Mesenteric fat pad (tissue), 1 donor: ENCODE results near the gene DMD. TPM values are rescaled to one million over a fixed set of nuclear protein-coding genes. Genes with fewer than 3 reads are reported as not detected.
"Not testable (repeated sequence)": the region's sequence is repeated elsewhere in the genome, so short reads cannot be mapped to it uniquely, and the experiment has no call there.

Experiments
- DNase-seq: peaks from one replicate; pipeline ENCODE4 v3.0.0-alpha.2; 2020; ENCODE audit warnings: low spot score
- total RNA-seq: library from RNA; stranded (reverse); fragmentation: NEBNext Ultra II Directional; extraction: Animal tissue kit (Norgen Biotek cat#: 25700); gene quantifications from one replicate; pipeline ENCODE4 v1.2.1, GENCODE V29; 2021
- donor health status: DM: yes; HTN: yes; CAD: no.

DMD gene
- total RNA-seq, 1 donor from 2014 or later = 45.5 TPM

- no peak for DNase-seq
Observed at GRCh38 chrX:32084757-32085156, 1126.6 kb downstream of the DMD start.

DNA sequence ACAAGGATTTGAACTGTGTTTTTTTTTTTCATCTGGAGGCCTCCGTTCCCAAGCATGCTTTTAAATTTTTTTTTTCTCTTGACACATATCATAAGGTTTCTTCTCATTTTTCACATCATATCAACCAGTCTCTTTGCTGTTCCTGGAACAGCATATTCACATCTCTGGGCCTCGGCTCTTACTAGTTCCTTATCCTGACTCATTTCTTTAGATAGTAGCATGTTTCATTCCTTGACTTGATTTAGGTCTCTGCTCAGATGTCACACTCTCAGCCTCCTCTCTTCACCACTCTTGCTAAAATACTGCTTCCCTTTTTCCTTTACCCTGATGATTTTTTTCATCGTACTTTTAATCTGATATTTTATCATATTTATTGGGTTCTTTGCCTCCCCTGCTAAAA is 1163.1 kb downstream of the DMD start:
- DNase-seq = no peak

- no peak for DNase-seq
Observed at GRCh38 chrX:32045149-32045548, 1166.2 kb downstream of the DMD start.

GRCh38 chrX:32041181-32041580 is 1170.2 kb downstream of the DMD start:
- DNase-seq = no peak

- DNase-seq = no peak
Observed at GRCh38 chrX:32026772-32027171, 1184.6 kb downstream of the DMD start.

- no peak for DNase-seq
Observed at GRCh38 chrX:32024072-32024471, 1187.3 kb downstream of the DMD start.

DNA sequence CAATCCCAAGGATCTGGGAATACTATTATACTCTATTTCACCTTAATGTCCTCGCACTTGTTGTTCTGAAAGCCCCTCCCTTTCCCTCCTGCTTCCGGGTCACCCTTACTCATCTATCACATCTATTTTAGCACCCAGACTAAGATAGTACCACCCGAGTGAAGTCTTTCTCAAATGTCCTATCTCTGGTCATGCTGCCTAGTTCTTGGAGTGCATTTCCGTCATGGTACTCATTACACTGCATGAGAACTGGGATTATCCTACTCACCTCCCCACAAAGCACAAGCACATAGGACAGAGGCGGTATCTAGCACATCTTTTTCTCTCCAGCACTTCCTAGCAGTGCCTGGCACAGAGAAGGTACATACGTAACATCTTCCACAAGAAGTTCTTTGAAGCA is 1195.2 kb downstream of the DMD start:
- DNase-seq = no peak

DNA sequence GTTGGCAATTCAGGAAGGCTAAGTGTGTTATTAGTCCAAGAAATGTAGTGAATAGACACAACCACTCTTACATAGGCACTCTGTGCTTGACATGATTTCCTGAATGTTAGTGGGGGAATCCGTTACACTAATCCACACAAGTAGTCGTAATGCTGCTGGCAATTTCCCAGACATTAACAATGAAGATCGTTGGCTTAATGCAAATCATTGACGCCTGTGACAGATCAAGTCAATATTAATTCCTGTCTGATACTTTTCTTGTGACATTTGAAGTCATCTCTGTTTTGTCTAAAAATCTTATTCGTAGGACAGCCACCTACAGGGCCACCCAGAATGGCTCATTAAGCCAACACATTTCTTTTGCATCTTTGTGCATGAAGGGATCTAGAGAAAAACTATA is 1200.4 kb downstream of the DMD start:
- no peak for DNase-seq

DNA sequence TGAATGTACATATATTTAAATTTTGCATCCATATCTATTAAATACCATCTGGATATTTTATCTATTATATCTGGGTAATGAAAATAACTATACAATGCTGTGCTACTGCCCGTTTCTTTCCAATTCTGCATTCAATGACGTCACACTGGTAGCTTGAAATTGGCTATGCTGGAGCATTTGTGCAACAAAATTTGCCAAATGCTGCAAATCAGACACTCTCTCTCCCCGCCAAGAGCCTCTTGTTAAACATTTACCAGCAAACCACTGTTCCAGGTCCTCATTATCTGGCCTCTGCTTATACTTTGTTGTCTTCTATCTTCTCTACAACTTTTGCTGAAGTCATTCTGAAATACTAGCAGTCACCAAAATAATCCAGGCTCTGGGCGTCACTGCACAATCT is 1201.1 kb downstream of the DMD start:
- no peak for DNase-seq

DNA sequence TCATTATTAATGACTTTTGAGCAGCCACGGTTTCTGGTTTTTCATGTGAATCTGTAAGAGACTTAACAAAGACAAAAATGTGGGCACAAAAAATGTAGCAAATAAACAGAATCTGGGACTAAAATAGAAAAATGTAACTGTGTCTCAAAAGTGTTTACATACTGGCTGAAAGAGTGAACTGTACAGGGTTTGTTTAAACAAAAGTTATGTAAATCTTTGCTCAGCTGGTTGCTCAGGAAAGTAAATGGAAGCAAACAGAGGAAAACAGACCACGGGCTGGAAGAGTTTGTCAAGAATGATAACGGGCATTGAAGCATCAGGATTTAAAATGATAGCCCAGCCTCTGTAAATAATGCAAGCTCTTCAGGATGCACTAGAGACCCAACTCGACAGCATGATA is 1217.7 kb downstream of the DMD start:
- DNase-seq = no peak

DNA sequence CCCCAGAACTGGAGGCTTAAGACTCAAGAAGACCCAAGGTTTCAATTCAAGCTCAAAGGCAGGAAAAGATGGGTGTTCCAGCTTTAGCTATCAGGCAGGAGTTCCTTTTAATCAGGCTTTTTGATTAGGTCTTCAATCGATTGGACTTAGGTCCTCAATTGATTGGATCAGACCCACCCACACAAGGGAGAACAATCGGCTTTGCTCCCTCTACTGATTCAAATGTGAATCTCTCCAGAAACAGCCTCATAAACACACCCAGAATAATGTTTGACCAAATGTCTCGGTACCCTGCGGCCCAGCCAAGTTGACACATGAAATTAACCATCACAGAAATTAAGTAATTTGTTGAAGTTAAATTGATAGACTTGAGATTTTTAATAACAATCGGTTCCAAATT is 1222.4 kb downstream of the DMD start:
- DNase-seq = no peak

GRCh38 chrX:31981546-31982062 is 1229.7 kb downstream of the DMD start:
- no peak for DNase-seq

- no peak for DNase-seq
Observed at GRCh38 chrX:31969714-31970113, 1241.6 kb downstream of the DMD start.

- DNase-seq = no peak
Observed at GRCh38 chrX:31962256-31962655, 1249.1 kb downstream of the DMD start.

GRCh38 chrX:31934842-31935370 is 1276.4 kb downstream of the DMD start:
- no peak for DNase-seq

DNA sequence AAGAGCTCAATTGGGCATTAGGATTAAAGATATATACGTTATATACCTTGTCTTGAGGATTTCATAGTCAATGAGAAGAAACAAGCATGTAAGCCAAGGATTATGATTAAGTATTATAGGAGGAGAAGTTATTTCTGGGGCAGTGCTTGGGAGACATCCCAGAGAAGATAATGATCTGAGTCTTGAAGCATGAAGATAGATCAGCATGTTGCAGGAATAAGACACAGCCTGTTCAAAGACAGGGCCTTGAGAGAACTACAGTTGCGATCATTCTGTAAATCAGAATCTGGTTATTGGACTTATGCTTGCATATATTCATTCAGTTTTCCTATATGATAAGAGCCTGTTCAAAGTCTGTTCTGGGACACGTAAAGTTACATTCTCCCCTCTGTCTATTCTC is 1277.3 kb downstream of the DMD start:
- DNase-seq = no peak

DNA sequence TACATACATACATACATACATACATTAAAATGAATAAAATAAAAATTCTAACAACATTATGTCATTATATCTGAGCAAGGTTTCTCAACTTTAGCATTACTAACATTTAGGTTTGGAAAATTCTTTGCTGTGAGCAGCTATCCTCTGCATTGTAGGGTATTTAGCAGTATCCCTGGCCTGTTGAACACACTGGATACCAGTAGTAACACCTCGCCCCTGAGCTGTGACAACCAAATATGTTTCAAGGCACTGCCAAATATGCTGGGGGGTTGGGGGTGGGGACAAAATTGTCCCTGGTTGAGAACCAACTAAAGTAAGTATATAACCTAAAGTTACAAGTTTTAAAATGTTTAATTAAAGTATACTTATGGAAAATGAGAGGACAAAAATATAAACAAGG is 1278.6 kb downstream of the DMD start:
- DNase-seq = no peak

DNA sequence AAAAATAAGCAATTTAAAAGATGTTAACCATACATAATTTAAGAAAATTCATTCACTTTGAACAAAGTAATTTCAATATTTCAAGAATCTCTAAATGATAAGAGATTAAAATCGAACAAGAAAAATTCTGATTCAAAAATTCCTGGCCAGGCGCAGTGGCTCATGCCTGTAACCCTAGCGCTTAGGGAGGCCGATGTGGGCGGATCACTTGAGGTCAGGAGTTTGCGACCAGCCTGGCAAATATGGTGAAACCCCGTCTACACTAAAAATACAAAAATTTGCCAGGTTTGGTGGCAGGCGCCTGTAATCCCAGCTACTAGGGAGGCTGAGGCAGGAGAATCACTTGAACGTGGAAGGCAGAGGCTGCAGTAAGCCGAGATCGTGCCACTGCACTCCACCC is 1279.0 kb downstream of the DMD start:
- DNase-seq = not testable (repeated sequence)

GRCh38 chrX:31931225-31931624 is 1280.1 kb downstream of the DMD start:
- DNase-seq = no peak

GRCh38 chrX:31929366-31929765 is 1282.0 kb downstream of the DMD start:
- no peak for DNase-seq

- no peak for DNase-seq
Observed at GRCh38 chrX:31921236-31921635, 1290.1 kb downstream of the DMD start.

DNA sequence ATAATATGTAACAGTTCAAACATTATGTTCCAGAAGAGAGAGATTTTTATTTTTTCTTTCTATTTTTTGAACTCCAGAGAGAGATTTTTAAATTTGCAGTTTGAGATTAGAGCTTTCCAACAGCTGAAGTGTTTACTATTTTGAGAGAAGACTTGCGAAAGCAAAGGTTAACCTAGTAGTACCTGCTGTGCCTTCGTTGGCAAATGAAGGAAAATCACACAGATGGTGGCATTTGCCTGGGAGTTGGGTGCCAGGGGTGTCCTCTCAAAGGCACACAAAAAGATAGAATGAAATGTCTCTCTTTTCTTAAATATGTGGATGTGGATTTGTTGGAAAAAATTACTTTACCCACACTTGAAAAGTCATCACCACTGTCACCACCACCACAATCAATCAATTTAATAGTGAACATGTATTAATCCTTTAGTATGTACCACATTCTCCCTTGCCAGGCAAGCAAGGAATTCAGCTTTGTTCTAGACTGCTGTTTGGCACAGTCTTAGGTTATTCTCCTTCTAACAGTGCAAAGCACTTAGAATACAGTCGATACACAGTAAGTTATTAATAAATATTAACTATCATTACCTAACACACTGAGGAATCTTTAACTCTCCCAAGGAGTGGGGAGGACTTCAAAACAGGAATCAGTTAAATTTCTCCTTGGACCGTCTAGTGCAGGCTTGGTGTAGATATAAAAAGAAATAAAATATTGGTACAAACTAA is 1301.3 kb downstream of the DMD start:
- DNase-seq = no peak

GRCh38 chrX:31894152-31894551 is 1317.2 kb downstream of the DMD start:
- no peak for DNase-seq
